Fibroblast of villous mesenchyme (primary cell): ENCODE measurements around the gene MYH9. TPM values are rescaled to one million over a fixed set of nuclear protein-coding genes. Genes with fewer than 3 reads are reported as not detected.

Source experiments
- DNase-seq: peaks from one replicate; pipeline ENCODE4 v3.0.0-alpha.2; 2010; ENCODE audit warnings: low read depth
- H3K4me3 ChIP-seq: 2 replicates; pipeline ENCODE4 v1.5.1; 2011; ENCODE audit warnings: low read depth, mild to moderate bottlenecking, low read length
- total RNA-seq: library from RNA; depleted of rRNA; stranded (reverse); fragments of >200 nt; gene quantifications from 2 replicates; pipeline ENCODE4 v1.2.3, GENCODE V29; 2012
- TF ChIP-seq, protein P1 (sequence below): IDR thresholded peaks from 2 replicates; pipeline ENCODE4 v1.5.1; 2012; ENCODE audit warnings: low read depth, mild to moderate bottlenecking, low read length; ENCODE audit not compliant: insufficient read depth

The MYH9 gene
- total RNA-seq, 1 donor, result 1,420 TPM

GRCh38 chr22:36298601-36299000, 89.2 kb downstream of the MYH9 start:
- TF ChIP-seq, protein P1, sequence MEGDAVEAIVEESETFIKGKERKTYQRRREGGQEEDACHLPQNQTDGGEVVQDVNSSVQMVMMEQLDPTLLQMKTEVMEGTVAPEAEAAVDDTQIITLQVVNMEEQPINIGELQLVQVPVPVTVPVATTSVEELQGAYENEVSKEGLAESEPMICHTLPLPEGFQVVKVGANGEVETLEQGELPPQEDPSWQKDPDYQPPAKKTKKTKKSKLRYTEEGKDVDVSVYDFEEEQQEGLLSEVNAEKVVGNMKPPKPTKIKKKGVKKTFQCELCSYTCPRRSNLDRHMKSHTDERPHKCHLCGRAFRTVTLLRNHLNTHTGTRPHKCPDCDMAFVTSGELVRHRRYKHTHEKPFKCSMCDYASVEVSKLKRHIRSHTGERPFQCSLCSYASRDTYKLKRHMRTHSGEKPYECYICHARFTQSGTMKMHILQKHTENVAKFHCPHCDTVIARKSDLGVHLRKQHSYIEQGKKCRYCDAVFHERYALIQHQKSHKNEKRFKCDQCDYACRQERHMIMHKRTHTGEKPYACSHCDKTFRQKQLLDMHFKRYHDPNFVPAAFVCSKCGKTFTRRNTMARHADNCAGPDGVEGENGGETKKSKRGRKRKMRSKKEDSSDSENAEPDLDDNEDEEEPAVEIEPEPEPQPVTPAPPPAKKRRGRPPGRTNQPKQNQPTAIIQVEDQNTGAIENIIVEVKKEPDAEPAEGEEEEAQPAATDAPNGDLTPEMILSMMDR, result no peak
- DNase-seq, result no peak
- no peak overlapping the region for H3K4me3 ChIP-seq

DNA sequence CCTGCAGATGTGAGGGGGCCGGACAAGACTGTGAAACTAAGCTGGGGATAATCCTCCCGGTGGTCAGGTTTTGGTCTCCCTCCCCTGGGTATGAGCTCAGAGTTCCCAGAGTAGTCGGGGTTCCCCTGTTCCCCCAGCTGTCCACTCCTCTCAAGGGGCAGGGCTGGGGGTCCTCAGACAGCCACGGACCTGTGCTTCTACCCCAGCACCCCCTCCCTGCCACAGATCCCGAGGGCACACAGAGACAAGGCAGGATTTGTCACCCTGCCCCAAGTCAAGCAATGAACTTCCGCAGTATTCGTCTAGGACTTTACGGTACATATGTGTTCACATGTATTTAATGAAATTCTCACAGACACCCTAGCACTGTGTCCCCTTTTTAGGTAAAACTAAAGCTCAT, 89.6 kb downstream of the MYH9 start:
- TF ChIP-seq, protein P1, result no peak
- DNase-seq, result no peak

DNA sequence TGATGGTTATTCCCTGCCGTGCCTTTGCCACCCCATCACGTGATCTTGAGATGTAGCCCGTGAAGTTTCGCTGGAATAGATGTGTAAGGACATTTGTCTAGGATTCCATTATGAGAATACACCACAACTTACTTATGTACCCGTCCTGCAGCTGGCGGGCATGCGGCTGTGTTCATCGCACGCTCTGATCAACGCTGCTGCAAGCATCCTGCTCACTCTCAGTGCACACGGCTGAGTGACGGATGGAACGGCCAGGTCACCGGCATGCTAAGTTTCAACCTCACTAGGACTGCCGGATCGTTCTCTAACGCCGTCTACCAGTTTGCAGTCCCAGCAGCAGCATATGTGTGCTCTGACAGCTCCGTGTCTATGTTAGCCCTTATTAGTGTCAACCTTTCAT, 90.2 kb downstream of the MYH9 start:
- TF ChIP-seq, protein P1, result no peak
- no peak overlapping the region for H3K4me3 ChIP-seq
- no peak for DNase-seq

More for the DNA sequence above, 89.6 kb downstream of the MYH9 start:
- no peak overlapping the region for H3K4me3 ChIP-seq

GRCh38 chr22:36296690-36297089, 91.1 kb downstream of the MYH9 start:
- DNase-seq, result no peak
- H3K4me3 ChIP-seq, result no peak overlapping the region
- TF ChIP-seq, protein P1, result no peak

DNA sequence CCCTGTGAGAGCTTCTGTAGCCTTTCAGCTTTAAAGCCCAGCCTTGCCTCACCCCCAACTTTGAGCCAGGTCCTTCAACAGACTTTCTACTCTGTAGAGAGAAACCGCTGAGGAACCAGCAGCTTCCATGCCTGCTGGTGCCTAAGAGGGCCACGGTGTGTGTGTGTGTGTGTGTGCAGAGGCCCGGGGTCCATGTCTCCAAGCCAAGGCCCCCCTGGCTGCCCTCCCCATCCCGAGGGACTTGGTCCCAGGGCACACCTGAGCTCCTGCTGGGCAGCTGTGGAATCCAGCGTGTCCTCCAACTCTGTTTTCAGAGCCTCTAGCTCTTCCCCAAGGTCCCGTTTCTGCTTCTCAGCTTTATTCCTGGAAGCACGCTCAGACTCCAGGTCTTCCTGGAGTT, 92.5 kb downstream of the MYH9 start:
- no peak for DNase-seq
- TF ChIP-seq, protein P1, result no peak

GRCh38 chr22:36294801-36295200, 93.0 kb downstream of the MYH9 start:
- TF ChIP-seq, protein P1, result no peak
- no peak overlapping the region for H3K4me3 ChIP-seq
- DNase-seq, result no peak

More for the DNA sequence above, 92.5 kb downstream of the MYH9 start:
- H3K4me3 ChIP-seq, result no peak overlapping the region

GRCh38 chr22:36294293-36294620, 93.5 kb downstream of the MYH9 start:
- no peak for DNase-seq
- TF ChIP-seq, protein P1, result no peak

More at GRCh38 chr22:36294293-36294620, 93.5 kb downstream of the MYH9 start:
- H3K4me3 ChIP-seq, result no peak overlapping the region
